Activated naive CD4-positive, alpha-beta T cell treated with anti-CD3 and anti-CD28 coated beads for 36 hours (primary cell): ENCODE measurements around the gene HELLS. TPM values are rescaled to one million over a fixed set of nuclear protein-coding genes. Genes with fewer than 3 reads are reported as not detected.
"Not testable (repeated sequence)": the region's sequence is repeated elsewhere in the genome, so short reads cannot be mapped to it uniquely, and the experiment has no call there.

Experiments used
- CTCF ChIA-PET: fragments of 350-600 bp; sonication (Branson Sonifier 250); formaldehyde crosslinking; loops from one replicate; lab custom pipeline; 2021; ENCODE audit warnings: antibody characterized with exemption; lab: Charles Lee
- DNase-seq: peaks from one replicate; pipeline ENCODE4 v3.0.0-alpha.2; 2020
- H3K27ac Mint-ChIP-seq: one replicate; pipeline ENCODE4 v1.8.0; 2021; ENCODE audit warnings: mild to moderate bottlenecking, mixed read lengths
- H3K27me3 Mint-ChIP-seq: one replicate; pipeline ENCODE4 v1.8.0; 2021; ENCODE audit warnings: low read depth, mixed read lengths
- H3K36me3 Mint-ChIP-seq: one replicate; pipeline ENCODE4 v1.8.0; 2021; ENCODE audit warnings: low read depth, mixed read lengths
- H3K4me1 Mint-ChIP-seq: one replicate; pipeline ENCODE4 v1.8.0; 2021; ENCODE audit warnings: low read depth, mixed read lengths
- H3K4me3 Mint-ChIP-seq: one replicate; pipeline ENCODE4 v1.8.0; 2021; ENCODE audit warnings: mild to moderate bottlenecking, moderate library complexity, mixed read lengths
- H3K9me3 Mint-ChIP-seq: one replicate; pipeline ENCODE4 v1.8.0; 2021; ENCODE audit warnings: mixed read lengths
- intact Hi-C: fragments of 100-400 bp; cut with micrococcal nuclease; formaldehyde crosslinking; loops from one replicate; pipeline ENCODE4 v1.15.1; 2023
- total RNA-seq, 2 experiments: library from RNA; stranded (reverse); gene quantifications; one replicate each; pipeline ENCODE4 v1.2.3, GENCODE V29; 2021

HELLS gene
- total RNA-seq, 2 experiments from 2014 or later, result 109 TPM

DNA sequence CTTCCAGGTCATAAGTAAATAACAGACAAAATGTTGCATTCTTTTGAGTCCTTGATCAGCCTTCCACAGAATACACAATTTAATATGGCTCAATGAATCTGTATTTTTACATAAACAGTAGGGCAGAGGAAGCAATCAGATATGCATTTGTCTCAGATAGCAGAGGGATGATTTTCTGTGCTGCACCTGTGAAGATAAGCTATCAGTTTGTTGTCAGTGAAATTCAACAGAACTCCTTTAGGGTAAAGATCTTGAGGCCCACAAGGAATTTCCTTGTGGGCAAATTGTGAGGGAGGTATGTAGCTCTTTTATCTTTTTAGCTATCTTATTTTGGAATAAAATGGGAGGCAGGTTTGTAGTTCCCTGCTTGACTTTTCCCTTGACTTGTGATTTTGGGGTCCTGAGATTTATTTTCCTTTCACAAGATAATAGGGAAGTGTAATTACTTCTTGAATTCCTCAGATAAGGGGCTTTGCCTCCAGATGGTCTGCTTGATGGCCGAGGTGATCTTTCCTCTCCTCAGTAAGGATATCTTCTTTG lies 77.1 kb downstream of the HELLS start:
- CTCF ChIA-PET, result no interaction called here
- no peaks in the 10 kb centered on the region for H3K9me3 Mint-ChIP-seq
- H3K4me3 Mint-ChIP-seq, result no peak overlapping the region
- peaks cover 1% of the 10 kb centered on the region for H3K27me3 Mint-ChIP-seq
- no peaks in the 10 kb centered on the region for H3K4me1 Mint-ChIP-seq
- intact Hi-C loops, result no loop called here
- H3K27ac Mint-ChIP-seq, result no peak overlapping the region
- no peaks in the 10 kb centered on the region for H3K36me3 Mint-ChIP-seq
- DNase-seq, result no peak

DNA sequence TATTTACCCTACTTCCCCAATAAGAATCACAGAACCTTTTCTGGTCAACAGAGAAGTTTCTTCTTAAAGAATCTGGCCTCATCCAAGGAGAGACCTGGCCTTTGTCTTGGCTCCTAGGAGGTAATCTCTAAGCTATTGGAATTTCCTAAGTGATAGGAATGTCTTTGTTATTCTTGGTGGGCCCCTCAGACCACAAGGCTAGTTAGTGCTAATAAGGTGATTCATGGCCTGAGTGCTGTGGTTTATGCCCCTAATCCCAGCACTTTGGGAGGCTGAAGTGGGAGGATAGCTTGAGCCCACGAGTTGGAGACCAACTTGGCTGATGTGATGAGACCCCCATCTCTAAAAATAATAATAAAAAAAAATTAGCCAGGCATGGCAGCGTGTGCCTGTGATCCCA lies 78.0 kb downstream of the HELLS start:
- DNase-seq, result no peak
- intact Hi-C loops, result no loop called here
- no peaks in the 10 kb centered on the region for H3K4me1 Mint-ChIP-seq
- H3K4me3 Mint-ChIP-seq, result no peak overlapping the region
- H3K27ac Mint-ChIP-seq, result no peak overlapping the region
- no peaks in the 10 kb centered on the region for H3K9me3 Mint-ChIP-seq
- no peaks in the 10 kb centered on the region for H3K36me3 Mint-ChIP-seq
- CTCF ChIA-PET, result no interaction called here
- peaks cover 3% of the 10 kb centered on the region for H3K27me3 Mint-ChIP-seq

DNA sequence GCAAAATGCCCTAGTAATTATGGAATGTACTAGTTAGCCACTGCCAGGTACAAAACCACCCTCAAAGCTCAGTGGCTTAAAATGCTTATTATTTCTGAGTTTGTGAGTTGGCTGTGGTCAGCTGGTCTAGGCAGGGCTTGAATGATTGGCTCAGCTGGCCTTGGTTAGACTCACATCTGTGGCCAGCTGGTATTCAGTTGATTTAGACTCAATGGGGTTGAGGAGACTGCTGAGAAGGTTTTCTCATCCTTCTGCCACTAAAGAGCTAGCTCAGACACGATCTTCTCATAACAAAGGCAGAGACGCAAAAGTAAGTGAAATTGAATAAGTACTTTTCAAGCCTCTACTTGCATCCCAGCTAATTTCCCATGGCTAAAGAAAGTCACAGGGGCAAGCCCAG lies 80.9 kb downstream of the HELLS start:
- intact Hi-C loops, result no loop called here
- Mint-ChIP-seq H3K4me1 (no peaks in the 10 kb centered on the region), H3K4me3 (no peak overlapping the region), H3K27ac (no peak overlapping the region), H3K36me3 (no peaks in the 10 kb centered on the region), H3K27me3 (peaks cover 5% of the 10 kb centered on the region), H3K9me3 (no peaks in the 10 kb centered on the region)
- CTCF ChIA-PET, result no interaction called here
- DNase-seq, result no peak

DNA sequence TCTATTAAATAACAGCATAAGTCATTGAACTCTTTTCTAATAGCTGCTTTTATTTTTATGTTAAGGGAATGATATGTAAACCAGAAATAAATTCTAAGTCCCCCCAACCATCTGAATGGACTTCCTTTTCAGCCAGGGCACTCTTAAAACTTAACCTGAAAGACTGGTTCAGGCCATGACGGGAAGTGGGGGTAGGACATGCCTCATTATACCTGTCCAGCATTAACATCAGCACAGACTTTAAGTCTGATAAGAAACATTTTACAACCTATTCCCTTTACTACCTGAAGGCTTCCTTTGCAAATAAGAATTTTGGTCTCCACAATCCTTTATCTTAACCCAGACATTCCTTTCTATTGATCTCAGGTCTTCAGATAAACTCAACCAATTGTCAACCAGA lies 81.9 kb downstream of the HELLS start:
- no peak overlapping the region for H3K4me3 Mint-ChIP-seq
- H3K27ac Mint-ChIP-seq, result no peak overlapping the region
- intact Hi-C loops, result no loop called here
- no peaks in the 10 kb centered on the region for H3K4me1 Mint-ChIP-seq
- no peaks in the 10 kb centered on the region for H3K9me3 Mint-ChIP-seq
- no peaks in the 10 kb centered on the region for H3K36me3 Mint-ChIP-seq
- CTCF ChIA-PET, result interaction anchor here (2.1 kb wide), 1 partner anchor 14 kb away, joined by 4 read pairs; no protein-coding TSS in a partner anchor
- H3K27me3 Mint-ChIP-seq, result peaks cover 5% of the 10 kb centered on the region
- no peak for DNase-seq

DNA sequence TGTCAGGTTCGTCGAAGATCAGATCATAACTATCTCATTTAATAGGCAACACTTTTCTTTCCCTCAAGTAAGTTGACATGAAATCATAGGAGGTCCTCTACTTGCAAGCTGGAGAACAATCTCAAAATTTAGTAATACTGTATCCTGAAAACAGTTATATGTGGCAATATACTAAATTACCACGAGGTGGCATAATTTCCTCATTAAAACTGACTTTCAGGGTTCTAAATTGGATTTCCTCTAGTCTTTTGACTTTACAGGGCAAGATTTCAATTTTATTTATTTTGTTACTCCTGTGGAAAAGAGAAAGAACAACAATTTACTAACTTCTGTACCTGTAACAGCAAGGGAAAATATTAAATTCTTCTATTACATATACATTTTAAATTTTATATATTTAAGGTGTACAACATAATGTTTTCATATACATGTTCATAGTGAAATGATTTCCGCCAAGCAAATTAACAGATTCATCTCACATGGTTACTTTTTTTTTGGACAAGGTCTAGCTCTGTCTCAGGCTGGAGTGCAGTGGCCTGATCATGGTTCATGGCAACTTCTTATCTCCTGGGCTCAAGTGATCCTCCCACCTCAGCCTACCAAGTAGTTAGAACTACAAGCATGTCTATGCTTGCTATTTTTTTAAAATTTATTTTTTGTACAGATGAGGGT lies 84.6 kb downstream of the HELLS start:
- Mint-ChIP-seq H3K9me3 (no peaks in the 10 kb centered on the region), H3K4me3 (no peak overlapping the region), H3K36me3 (no peaks in the 10 kb centered on the region), H3K27me3 (peaks cover 5% of the 10 kb centered on the region), H3K4me1 (no peaks in the 10 kb centered on the region), H3K27ac (no peak overlapping the region)
- DNase-seq, result no peak
- CTCF ChIA-PET, result interaction anchor here (0.7 kb wide), 1 partner anchor 153 kb away, joined by 3 read pairs; no protein-coding TSS in a partner anchor
- intact Hi-C loops, result loop anchor here (1.0 to 2.0 kb wide), 2 partner anchors 613 to 733 kb away; no protein-coding TSS in a partner anchor

DNA sequence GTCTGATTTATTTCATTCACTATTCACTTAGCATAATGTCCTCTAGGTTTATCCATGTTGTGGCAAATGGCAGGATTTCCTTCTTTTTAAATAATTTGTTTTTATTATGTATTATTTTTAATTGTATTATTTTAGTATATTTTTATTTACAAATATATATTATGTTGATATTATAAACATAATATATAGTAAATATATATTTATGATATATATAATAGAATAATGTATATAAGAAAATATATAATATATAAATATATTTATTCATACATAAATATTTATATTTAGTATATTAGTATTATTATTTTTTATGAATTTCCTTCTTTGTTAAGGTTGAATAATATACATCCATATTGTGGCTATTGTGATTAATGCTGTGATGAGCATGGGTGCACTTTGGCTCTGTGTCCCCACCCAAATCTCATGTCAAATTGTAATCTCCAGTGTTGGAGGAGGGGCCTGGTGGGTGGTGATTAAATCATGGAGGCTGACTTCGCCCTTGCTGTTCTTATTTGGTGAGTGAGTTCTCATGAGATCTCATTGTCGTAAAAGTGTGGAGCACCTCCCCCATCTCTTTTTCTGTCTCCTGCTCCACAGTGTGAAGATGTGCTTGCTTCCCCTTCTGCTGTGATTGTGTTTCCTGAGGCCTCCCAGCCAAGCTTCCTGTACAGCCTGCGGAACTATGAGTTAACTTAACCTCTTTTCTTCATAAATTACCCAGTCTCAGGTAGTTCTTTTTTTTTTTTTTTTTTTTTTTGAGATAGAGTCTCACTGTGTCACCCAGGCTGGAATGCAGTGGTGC lies 85.7 kb downstream of the HELLS start:
- H3K36me3 Mint-ChIP-seq, result no peaks in the 10 kb centered on the region
- H3K9me3 Mint-ChIP-seq, result no peaks in the 10 kb centered on the region
- no peak overlapping the region for H3K27ac Mint-ChIP-seq
- CTCF ChIA-PET, result interaction anchor here (0.7 kb wide), 1 partner anchor 155 kb away, joined by 3 read pairs; no protein-coding TSS in a partner anchor
- H3K27me3 Mint-ChIP-seq, result peaks cover 5% of the 10 kb centered on the region
- no peak for DNase-seq
- no peak overlapping the region for H3K4me3 Mint-ChIP-seq
- H3K4me1 Mint-ChIP-seq, result no peaks in the 10 kb centered on the region
- intact Hi-C loops, result loop anchor here (2.0 kb wide), 1 partner anchor 732 kb away; no protein-coding TSS in a partner anchor

DNA sequence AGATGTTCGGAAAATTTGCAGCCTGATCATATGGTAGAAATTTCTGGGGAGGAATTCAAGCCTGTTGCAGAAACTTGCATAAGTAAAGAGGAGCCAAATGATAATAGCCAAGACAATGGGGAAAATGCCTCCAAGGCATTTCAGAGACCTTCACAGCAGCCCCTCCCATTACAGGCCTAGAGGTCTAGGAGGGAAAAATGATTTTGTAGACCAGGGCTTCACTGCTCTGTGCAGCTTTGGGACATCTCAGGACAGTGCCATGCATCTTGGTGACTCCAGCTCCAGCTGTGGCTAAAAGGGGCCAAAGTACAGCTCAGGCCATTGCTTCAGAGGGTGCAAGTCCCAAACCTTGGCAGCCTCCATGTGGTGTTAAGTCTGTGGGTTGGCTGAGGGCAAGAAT lies 87.4 kb downstream of the HELLS start:
- CTCF ChIA-PET, result no interaction called here
- no peaks in the 10 kb centered on the region for H3K36me3 Mint-ChIP-seq
- no peak overlapping the region for H3K4me3 Mint-ChIP-seq
- intact Hi-C loops, result no loop called here
- H3K9me3 Mint-ChIP-seq, result peaks cover 3% of the 10 kb centered on the region
- no peak overlapping the region for H3K27ac Mint-ChIP-seq
- no peak for DNase-seq
- peaks cover 7% of the 10 kb centered on the region for H3K27me3 Mint-ChIP-seq
- H3K4me1 Mint-ChIP-seq, result no peaks in the 10 kb centered on the region

DNA sequence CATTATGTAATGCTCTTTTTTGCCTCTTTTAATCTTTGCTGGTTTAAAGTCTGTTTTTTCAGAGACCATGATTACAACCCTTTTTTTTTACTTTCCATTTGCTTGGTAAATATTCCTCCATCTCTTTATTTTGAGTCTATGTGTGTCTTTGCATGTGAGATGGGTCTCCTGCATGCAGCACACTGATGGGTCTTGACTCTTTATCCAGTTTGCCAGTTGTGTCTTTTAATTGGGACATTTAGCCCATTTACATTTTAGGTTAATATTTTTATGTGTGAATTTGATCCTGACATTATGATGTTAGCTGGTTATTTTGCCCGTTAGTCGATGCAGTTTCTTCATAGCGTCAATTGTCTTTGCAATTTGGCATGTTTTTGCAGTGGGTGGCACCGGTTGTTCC lies 92.5 kb downstream of the HELLS start:
- H3K27ac Mint-ChIP-seq, H3K9me3 Mint-ChIP-seq, H3K4me1 Mint-ChIP-seq, H3K27me3 Mint-ChIP-seq, DNase-seq, CTCF ChIA-PET, intact Hi-C loops, H3K36me3 Mint-ChIP-seq, H3K4me3 Mint-ChIP-seq: not testable (repeated sequence)

DNA sequence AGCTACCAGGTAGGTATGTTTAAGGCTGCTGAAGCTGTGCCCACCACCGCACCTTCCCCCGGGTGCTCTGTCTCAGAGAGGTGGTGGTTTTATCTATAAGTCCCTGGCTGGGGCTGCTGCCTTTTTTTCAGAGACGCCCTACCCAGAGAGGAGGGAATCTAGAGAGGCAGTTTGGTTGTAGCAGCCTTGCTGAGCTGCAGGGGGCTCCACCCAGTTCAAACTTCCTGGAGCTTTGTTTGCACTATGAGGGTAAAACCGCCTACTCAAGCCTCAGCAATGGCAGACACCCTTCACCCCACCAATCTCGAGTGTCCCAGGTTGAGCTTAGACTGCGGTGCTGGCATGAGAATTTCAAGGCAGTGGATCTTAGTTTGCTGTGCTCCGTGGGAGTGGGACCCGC lies 94.3 kb downstream of the HELLS start:
- CTCF ChIA-PET, result interaction anchor here (0.6 kb wide), 1 partner anchor 80 kb away, joined by 4 read pairs; no protein-coding TSS in a partner anchor
- H3K4me1 Mint-ChIP-seq, result no peaks in the 10 kb centered on the region
- intact Hi-C loops, result no loop called here

DNA sequence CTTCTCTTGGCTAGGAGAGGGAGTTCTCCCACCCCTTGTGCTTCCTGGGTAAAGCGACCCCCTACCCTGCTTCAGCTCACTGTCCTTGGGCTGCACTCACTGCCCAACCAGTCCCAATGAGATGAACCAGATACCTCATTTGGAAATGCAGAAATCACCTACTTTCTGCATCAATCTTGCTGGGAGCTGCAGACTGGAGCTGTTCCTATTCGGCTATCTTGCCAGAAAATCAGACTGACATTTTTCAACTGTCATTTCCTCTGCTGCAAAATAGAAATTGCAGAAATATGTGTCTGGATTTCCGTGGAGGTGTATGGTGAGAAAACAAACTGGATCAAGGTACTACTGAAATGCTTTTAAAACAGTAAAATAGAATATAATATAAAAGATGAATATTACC lies 95.0 kb downstream of the HELLS start:
- Mint-ChIP-seq H3K27me3 (peaks cover 4% of the 10 kb centered on the region), H3K27ac (no peak overlapping the region), H3K4me3 (no peak overlapping the region), H3K36me3 (no peaks in the 10 kb centered on the region), H3K4me1 (no peaks in the 10 kb centered on the region), H3K9me3 (peaks cover 9% of the 10 kb centered on the region)
- intact Hi-C loops, result no loop called here
- no peak for DNase-seq
- CTCF ChIA-PET, result interaction anchor here (1.1 to 1.2 kb wide), 2 partner anchors 12 to 27 kb away, joined by 3 to 4 read pairs; no protein-coding TSS in a partner anchor

More for the DNA sequence above, 94.3 kb downstream of the HELLS start:
- H3K9me3 Mint-ChIP-seq, result peaks cover 9% of the 10 kb centered on the region
- no peaks in the 10 kb centered on the region for H3K36me3 Mint-ChIP-seq
- no peak overlapping the region for H3K4me3 Mint-ChIP-seq
- no peak for DNase-seq
- peaks cover 4% of the 10 kb centered on the region for H3K27me3 Mint-ChIP-seq
- no peak overlapping the region for H3K27ac Mint-ChIP-seq

DNA sequence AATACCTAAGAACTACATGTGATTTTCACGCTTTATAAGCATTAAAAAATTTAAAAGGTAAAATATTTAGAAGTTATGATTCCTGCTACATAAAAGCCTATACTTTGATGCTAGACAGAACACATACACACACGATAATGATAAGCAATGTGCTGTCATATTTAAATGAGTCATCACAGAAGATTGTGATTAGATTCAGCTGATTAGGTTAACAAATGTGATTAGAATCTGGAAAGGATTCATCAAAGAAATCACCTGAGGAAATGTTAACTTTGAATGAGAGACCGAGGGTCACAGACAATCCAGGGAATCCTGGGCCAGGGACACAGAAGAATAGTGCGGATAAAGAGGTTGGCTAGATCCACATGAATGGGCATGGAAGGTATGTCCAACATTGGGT lies 95.9 kb downstream of the HELLS start:
- H3K4me3 Mint-ChIP-seq, result no peak overlapping the region
- H3K9me3 Mint-ChIP-seq, result peaks cover 9% of the 10 kb centered on the region
- no peak for DNase-seq
- H3K27me3 Mint-ChIP-seq, result peaks cover 4% of the 10 kb centered on the region
- H3K36me3 Mint-ChIP-seq, result no peaks in the 10 kb centered on the region
- intact Hi-C loops, result no loop called here
- H3K27ac Mint-ChIP-seq, result no peak overlapping the region
- CTCF ChIA-PET, result interaction anchor here (0.6 to 1.2 kb wide), 3 partner anchors 13 to 725 kb away, joined by 3 to 4 read pairs (median 4); no protein-coding TSS in a partner anchor
- no peaks in the 10 kb centered on the region for H3K4me1 Mint-ChIP-seq

DNA sequence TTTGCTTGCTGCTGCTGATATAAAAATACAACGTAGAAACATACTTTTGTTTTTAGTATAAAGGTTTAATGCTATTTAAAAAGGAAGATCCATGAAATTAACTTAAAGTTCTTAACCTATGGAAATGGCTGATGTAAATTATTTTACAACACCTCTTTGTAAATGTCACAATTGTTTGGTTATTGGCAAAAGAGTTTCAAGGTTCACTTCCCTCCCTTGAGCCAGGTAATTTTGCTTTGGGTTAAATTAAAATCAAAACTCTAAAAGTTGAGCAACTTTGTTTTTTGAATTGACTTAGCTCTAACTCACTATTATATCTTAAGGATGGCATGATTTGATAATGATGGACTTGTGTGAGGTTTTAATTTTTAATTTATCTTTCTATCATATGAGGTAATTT lies 98.8 kb downstream of the HELLS start:
- Mint-ChIP-seq H3K4me1 (no peaks in the 10 kb centered on the region), H3K9me3 (no peaks in the 10 kb centered on the region), H3K4me3 (no peak overlapping the region), H3K27me3 (no peaks in the 10 kb centered on the region), H3K27ac (no peak overlapping the region), H3K36me3 (no peaks in the 10 kb centered on the region)
- intact Hi-C loops, result no loop called here
- CTCF ChIA-PET, result no interaction called here
- DNase-seq, result no peak
